Measurements from ENCODE around the gene SMR3A.

SMR3A gene

DNA sequence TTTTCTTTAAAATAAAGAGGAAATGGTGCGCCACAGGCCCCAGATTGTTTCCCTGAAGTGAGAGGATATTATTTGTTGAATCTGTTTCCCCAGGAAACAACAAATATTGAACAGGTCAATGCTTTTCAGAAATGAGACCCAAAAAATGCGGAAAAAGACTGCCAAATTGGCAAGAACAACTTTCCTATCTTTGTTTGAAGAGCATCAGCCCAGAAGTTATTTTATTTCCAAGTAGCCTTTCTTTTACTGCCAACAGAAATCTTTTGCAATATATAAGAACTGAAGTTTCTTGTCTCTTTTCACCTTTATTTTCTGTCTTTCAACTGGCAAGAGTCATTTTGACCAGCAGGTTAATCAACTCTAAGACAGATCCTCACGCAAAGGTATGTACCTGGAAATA is at the start of gene SMR3A:
SMR3A (plus strand) TSS at position 301 of the 400 bp plus-strand sequence. CDS start 1,356 bp downstream, outside the sequence.
- DNase-seq: no peak

DNA sequence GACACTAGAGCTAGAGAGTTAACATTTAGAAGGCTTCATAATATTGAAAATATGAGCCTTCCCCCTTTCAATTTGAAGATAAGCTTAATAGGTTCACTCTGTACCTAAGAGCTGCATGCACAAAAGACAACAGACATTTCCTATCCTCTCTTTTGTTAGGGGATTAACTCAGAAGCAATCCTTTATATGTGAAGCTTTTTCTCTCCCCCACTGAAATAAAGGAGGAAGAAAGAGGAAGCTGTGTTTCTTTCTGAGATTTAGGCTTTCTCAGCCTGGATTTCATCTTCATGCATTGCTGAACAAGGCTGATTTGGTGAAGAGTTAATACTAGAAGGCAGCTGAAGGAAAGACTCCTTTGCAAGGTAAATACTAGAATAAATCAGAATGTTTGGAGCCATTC is 46.8 kb upstream of the SMR3A start:
- no peak for DNase-seq

DNA sequence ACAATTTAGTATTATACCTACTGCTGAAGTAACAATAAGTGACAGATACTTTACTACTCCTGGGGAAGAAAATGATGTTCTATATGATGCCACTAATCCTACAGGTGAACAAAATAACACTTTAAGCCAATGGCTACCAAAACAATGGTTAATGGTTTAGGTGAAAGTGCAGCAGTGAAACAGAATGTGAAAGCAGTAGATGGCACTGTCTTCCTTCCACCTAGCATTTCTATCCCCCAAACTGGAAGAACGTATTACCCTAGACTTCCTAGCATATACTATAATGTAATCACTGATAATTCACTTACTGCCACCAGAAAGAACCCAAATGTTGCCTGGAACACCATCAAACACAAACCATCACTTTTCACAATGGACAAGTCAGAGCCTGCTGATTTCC is 44.6 kb upstream of the SMR3A start:
- DNase-seq: no peak

DNA sequence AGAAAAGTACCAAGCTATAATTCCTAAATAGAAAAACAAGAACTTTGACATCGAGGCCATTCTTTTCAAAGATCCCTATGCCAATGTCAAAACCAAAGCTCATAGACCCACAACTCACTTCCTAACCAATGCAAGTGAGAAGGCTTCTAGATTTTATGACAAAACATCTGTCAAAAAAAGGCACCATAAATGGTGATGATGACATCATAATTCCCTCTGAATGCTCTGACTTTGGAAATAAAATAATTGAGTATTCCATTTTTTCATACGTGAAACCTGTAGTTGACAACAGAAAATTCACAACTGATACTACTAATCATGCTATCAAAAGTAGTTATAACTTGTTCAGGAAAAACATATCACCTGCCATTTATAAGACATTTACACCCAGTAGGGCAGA is 34.5 kb upstream of the SMR3A start:
- DNase-seq: no peak

DNA sequence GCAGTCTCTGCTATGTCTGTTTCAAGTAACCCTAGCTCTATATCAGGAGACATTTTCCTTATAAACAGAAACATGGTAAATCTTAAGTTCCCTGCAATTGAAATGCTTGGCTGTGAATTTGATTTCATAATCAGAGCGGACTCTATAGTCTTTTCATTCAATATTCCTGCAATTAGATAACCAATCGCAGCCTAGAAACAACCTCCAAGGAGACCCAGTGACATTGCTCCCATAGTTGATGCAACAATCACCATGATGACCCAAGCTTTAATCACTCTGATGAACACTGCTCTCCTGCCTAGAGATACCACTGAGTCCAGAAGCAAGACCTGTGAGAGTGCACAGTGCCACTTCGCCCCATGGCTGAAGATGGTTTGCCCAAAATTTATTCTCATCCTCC is 25.9 kb upstream of the SMR3A start, which contains the start of gene CABS1:
CABS1 (plus strand) TSS at position 301 of the 400 bp plus-strand sequence; CDS start at position 360, 59 bp downstream.
- no peak for DNase-seq

DNA sequence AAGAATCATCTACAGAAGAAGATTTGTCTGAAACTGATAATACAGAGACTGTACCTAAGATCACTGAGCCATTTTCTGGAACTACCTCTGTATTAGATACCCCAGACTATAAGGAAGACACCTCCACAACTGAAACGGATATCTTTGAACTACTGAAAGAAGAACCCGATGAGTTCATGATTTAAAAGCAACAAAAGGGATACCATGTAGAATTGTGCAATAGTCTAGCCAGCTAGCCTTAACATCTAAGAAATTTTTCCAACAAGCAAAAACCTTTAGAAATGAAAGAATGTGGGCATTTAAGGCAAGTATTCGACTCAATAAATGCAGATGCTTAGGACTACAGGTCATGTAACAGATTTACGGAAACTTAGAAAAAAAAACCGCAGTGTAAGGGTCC is 24.5 kb upstream of the SMR3A start:
- no peak for DNase-seq

DNA sequence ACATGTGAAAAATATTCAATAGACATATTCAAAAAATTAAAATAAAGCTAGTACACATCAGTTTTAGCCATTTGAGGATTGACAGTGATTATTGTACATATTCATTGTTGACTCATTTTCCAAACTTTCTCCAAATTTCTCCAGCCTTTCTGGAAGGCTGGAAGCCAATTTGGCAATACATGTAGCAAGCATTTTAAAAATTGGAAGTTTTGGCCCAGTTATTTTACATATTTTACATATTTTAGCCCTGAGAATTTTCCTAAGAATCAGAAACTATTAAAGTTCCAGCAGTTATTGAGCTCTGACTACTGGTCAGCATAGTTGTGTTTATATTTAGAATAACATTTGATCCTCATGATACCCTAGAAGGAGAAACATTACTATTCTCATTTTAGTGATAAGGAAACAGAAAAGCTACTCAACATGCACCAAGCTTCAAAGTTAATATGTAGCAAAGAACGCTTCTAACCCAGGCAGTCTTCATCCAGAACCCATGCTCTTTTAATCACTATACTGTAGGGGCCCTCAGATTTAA is 22.6 kb upstream of the SMR3A start:
- no peak for DNase-seq

DNA sequence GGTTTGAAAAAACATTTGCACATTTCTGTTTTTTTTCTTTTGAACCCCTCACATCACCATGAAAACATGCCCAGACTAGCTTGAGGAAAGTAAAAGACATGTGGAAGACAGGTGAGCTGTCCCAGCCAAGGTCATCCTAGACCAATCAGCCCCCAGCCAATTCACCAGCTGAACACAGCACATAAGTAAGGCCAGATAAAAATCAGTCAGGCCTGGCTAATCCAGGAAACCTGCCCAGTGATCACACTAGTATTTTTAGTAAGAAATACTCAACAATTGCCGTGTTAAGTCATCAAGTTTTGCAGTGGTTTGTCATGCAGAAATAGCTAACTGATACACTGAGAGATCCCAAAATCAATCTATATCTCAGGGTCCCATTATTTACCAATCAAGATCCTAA is 4.4 kb upstream of the SMR3A start:
- DNase-seq: no peak

DNA sequence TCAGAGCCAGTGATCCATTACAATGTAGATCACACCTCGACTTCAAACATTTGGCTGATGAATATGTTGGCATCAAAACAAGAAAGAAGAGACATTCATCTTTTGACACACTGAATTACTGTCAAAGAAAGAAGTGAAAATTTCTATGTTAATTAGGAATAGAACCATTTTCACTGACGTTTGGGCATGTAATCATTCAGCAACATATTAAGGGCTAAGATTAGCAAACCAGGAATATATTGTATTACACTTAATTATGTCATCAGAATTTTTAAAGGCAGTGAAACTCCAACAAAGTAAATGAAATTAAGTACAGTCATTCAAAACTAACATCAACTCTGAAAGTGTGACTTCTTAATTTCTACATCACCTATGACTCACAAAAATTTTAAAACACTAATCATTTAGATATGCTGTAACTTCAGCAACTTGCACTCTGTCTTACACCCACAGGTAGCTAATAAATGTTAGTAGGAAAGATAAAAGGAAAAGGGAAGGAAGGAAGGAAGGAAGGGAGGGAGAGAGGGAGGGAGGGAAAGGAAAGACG is 1.4 kb upstream of the SMR3A start:
- no peak for DNase-seq

DNA sequence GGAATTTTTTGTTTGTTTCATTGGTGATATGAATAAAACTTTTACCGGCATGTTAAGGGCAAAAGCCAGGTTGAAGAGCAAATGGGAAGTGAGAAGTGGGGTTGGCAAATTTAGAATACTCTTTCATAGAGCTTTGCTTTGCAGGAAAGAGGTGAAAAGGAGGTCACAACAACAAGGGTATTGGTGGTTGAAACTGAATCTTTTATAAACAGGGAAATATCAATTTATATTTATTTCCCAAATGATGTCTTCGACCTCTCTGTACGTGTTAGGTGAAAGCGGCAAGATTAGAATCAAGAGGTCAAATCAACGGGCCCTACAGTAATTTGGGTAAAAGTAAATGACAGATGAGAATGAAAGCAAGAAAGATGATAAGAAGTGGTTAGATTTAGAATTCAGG is 3.4 kb downstream of the SMR3A start:
- DNase-seq: no peak

DNA sequence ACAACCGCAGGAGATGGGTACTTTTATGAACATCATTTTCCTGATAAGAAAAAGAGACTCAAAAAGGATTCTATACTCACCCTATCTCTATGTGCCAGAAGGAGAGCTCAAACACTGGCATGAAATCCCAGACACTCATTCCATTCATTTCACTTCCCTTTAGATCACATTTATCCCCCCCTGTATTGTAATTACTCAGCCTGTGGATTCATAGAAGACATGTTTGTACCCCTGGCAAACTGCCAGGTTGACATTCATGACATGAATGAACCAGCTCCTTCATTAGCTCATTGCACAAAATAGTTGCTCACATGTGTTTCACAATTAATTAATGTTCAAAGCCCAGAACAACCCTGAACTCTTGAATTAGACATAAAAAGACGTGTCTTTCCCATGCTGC is 4.9 kb downstream of the SMR3A start:
- no peak for DNase-seq

DNA sequence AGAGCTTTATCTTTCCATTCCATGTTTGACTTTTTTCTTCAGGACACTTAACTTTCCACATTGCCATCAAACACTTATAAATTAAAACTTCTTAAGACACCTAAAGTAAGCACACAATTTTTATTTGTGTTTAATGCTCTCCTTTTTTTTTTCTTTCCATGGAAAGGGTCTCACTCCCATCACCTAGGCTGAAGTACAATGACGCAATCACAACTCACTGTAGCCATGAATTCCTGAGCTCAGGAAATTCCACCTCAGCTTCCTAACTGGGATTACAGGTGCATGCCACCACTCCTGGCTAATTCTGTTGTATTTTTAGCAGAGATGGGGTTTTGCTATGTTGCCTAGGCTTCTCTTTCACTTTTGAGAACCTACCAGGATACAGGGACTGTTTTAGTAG is 7.3 kb downstream of the SMR3A start:
- DNase-seq: no peak

DNA sequence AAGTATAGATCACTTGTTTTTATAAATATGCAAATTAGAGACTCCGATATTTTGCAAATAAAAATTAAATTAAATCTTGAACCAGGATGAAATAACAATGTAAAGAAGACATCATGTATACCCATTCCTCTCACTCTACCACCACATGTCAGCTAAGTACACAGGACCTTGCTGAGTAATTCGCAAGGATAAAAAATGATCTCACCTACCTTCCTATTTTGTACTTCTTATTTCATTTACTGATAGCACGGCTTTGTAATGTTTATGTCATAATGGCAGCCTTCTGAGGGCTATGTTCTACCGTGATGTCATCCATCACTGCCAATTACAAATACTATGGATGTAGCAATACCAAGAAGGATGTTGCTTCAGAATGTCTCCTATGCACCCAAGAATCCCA is 11.4 kb downstream of the SMR3A start:
- no peak for DNase-seq

DNA sequence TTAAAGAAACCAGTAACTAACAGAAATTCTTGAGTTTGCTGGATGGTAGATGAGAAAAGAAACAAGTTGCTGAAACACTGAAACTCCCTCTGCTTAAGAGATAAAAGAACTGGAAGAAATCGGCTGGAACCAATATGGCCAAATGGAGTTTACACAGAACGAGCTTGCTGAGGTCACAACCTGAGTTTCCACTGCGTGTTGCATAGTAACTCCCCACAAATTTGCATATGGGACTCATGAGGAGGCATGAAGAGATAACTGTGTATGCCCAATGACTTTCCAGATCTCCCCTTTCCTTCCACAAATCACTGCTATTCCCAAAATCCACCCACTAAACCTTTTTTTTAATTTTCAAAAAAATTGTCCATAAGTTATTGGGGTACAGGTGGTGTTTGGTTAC is 12.2 kb downstream of the SMR3A start:
- no peak for DNase-seq

DNA sequence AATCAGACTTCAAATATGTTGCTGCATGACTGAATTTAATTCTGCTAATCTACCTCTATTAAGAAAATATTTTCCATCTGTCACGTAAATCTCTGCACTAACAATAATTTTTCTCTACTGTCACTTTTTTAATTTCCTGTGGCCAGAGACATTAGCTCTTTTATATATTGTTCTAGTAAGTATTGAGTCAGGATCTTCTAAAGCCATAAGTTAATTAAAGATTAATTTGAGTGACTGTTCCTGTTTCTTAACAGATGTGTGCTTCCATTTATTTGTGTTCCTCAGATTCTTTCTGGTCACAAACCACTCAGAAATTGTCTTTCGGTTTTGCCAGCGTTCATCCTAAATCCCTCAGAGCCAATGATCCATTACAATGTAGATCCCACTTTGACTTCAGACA is 20.0 kb downstream of the SMR3A start:
- DNase-seq: no peak

DNA sequence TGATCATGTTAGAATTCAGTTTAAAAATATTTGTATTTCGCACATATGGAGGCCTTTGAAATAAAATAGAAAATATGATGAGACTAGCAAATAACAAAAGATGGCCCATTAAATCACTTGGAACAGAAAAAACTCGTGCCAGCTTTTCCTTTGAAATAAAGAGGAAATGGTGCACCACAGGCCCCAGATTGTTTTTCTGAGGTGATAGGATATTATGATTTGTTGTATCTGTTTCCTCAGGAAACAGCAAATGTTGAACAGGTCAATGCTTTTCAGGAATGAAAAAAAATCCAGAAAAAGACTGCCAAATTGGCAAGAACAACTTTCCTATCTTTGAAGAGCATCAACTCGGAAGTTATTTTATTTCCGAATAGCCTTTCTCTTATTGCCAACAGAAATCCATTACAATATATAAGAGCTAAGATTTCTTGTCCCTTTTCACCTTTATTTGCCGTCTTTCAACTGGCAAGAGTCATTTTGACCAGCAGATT is 22.2 kb downstream of the SMR3A start, which contains the start of gene SMR3B:
SMR3B (plus strand) TSS at position 441 of the 491 bp plus-strand sequence. CDS start 1,380 bp downstream, outside the sequence.
- no peak for DNase-seq

DNA sequence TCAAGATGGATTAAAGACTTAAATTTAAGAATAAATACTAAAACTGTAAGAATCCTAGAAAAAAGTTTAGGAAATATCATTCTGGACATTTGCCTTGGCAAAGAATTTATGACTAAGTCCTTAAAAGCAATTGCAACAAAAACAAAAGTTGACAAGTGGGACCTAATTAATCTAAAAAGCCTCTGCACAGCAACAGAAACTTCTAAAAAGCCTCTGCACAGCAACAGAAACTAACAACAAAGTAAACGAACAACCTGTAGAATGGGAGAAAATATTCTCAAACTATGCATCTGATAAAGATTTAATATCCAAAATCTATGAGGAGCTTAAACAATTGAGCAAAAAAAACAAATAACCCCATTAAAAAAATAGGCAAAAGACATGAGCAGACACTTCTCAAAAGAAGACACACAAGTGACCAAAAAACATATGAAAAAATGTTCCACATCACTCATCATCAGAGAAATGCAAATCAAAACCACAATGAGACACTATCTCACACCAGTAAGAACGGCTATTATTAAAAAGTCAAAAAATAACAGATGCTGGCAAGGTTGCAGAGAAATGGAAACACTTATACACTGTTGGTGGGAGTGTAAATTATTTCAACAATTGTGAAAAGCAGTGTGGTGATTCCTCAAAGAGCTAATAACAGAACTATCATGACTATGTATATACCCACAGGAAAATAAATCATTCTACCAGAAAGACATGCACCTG is 31.7 kb downstream of the SMR3A start:
- DNase-seq: no peak

DNA sequence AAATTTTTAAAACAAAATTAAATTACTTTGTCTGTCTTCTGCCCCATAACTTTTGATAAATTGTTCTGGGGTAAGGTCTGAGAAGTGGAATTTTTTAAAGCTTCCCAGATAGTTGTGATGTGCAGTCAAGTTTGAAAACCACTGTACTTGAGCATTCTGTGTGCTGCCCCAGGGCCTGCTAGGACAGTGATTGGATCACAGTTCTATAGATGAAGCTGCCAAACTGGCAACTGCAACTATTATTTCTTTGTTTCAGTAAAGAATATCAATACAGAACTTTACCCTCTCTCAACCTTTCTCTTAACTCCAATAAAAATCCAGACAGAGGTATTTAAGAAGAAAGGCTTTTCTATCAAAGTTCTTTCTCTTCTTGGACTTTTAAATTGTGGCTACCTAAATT is 37.0 kb downstream of the SMR3A start, which contains the start of gene OPRPN:
OPRPN (plus strand) TSS at position 361 of the 400 bp plus-strand sequence. CDS start 1,346 bp downstream, outside the sequence.
- DNase-seq: no peak

DNA sequence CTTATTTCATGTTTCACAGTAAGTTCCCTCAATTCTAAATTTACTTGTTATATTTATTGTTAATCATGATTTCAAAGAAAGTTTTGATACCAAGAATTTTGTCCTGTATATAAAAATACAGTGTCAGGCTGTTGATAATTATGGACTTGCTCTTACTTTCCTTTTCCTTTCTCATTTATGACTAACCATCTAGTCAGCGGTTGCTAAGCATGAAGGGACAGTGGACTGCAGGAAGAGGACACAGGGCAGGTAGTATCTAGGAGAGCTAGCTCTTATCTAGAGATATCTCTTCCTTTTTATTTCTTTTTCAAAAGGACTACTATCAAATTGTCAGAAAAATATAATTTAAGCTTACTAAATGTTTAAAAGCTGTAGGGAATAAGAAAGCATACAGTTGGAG is 38.8 kb downstream of the SMR3A start:
- DNase-seq: no peak

DNA sequence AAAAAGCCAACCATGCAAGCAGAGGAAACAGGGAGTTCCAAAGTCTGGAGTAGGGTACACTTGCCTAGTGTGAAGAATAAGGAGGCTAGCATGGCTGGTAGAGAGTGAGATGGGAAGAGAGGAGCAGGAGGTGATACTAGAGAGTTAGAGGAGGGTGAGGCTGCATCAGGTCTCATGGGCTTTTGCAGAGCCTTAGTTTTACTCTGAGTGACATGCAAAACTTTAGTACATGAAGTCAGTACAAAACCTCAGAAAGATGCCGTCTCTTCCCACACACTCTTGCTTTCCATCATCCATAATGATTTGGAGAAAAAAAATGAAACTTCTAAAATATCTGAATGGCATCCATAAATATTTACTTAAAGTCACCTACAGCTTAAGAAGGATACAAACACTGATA is 42.2 kb downstream of the SMR3A start:
- no peak for DNase-seq

DNA sequence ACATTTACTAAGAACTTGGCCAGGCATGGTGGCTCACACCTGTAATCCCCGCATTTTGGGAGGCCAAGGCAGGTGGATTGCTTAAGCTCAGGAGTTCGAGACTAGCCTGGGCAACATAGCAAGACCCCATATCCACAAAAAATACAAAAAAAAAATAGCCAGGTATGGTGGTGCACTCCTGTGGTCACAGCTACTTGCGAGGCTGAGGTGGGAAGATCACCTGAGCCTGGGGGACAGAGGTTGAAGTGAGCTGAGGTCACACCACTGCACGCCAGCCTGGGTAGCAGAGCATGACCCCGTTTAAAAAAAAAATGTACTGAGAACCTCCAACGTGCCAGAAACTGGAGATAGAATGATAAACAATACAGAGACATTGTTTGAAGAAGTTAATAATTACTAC is 45.2 kb downstream of the SMR3A start:
- DNase-seq: no peak

All from NCI-H2171 treated with DMSO at 0.1 percent for 48 hours (cell line).